Right lobe of liver (tissue), 6 donors: ENCODE results near the gene C2CD4C. TPM values are rescaled to one million over a fixed set of nuclear protein-coding genes. Genes with fewer than 3 reads are reported as not detected.
"Not testable (repeated sequence)": the region's sequence is repeated elsewhere in the genome, so short reads cannot be mapped to it uniquely, and the experiment has no call there.

Source experiments
- ATAC-seq, 4 donors: fragments of 200-7000 bp; cut with Tn5 transposase; one replicate each; pipeline ENCODE4 v1.9.1; 2020; ENCODE audit warnings: mild to moderate bottlenecking in 4 of 4, moderate library complexity in 4 of 4
- DNase-seq, 3 donors: peaks; one replicate each; pipeline ENCODE4 v3.0.0-alpha.2; 2020
- H3K27ac ChIP-seq, 3 donors: fragments of 200-600 bp; one replicate each; pipeline ENCODE4 v1.8.0; 2022
- H3K27me3 ChIP-seq, 2 donors: fragments of 200-600 bp; one replicate each; pipeline ENCODE4 v1.8.0; 2022
- H3K36me3 ChIP-seq, 4 donors: fragments of 200-600 bp; sonication (generic) in 1 of 4; one replicate each; pipeline versions ENCODE4 v1.5.1 to v1.8.0; 2017 to 2022; ENCODE audit warnings: control low read depth in 1 of 4
- H3K4me1 ChIP-seq, 4 donors: fragments of 200-600 bp; sonication (generic) in 1 of 4; one replicate each; pipeline versions ENCODE4 v1.5.1 to v1.8.0; 2017 to 2022; ENCODE audit warnings: control low read depth in 1 of 4
- H3K4me3 ChIP-seq, 3 donors: fragments of 200-600 bp; one replicate each; pipeline ENCODE4 v1.8.0; 2022
- H3K9me3 ChIP-seq, 4 donors: fragments of 200-600 bp; sonication (generic) in 1 of 4; one replicate each; pipeline versions ENCODE4 v1.5.1 to v1.8.0; 2017 to 2022; ENCODE audit warnings: control low read depth in 1 of 4
- POLR2A ChIP-seq: fragments of 450-650 bp; IDR thresholded peaks from one replicate; pipeline ENCODE4 v1.6.1; 2017; ENCODE audit warnings: antibody characterized with exemption, mild to moderate bottlenecking
- WGBS: methylation state at CpG from one replicate; pipeline ENCODE4 v1.1.6; 2018; ENCODE audit warnings: low coverage, low lambda C conversion rate; ENCODE audit not compliant: insufficient coverage; ENCODE audit errors: missing lambda C conversion rate; 5-methylcytosine and 5-hydroxymethylcytosine counted together
- intact Hi-C, 2 donors: fragments of 100-400 bp; cut with DNase I; formaldehyde crosslinking; loops; one replicate each; pipeline versions ENCODE4 v1.11.2 to v1.14.1; 2022
- small RNA-seq, 2 experiments: library from RNA; depleted of rRNA; stranded (forward); fragments of <200 nt; gene quantifications; one replicate each; pipeline ENCODE3, GENCODE V24; 2016
- total RNA-seq, 6 experiments: library from RNA; depleted of rRNA in 2 of 6; stranded (reverse); fragments of >200 nt in 2 of 6; fragmentation: NEBNext Ultra II Directional in 3 of 6; extraction: Animal tissue kit (Norgen Biotek cat#: 25700) in 3 of 6; gene quantifications; one replicate each; pipeline versions ENCODE4 v1.1.0 to v1.2.4, GENCODE V29; 2016 to 2023
- TF ChIP-seq, protein P1 (sequence below), 4 donors: fragments of 200-600 bp in 3 of 4; fragments of 450-650 bp in 1 of 4; IDR thresholded peaks; one replicate each; pipeline versions ENCODE4 v1.5.1 to v1.8.0; 2016 to 2022; ENCODE audit warnings: antibody characterized with exemption in 4 of 4, mild to moderate bottlenecking in 2 of 4
- donor health status: DM: no; HTN: yes; CAD: no.
- donor health status: DM: no; HTN: no; CAD: no.
- donor health status: DM: no; HTN: no; CAD: no.
- donor health status: DM: no; HTN: yes; CAD: no.
- donor health status: DM: no; HTN: yes; CAD: no.

C2CD4C gene
- total RNA-seq, 6 experiments from 2014 or later: 0.12 to 2.0 (median 0.44) TPM

DNA sequence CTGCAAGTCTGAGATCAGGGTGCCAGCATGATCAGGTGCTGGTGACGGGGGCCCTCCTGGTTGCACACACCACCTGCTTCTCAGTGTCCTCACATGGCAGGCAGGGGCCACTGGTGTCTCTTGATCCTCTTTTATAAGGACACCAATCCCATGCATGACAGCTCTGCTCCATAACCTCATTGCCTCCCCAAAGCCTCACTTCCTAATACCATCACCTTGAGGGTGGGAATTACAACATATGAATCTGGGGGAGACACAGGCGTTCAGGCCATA lies 49.4 kb downstream of the C2CD4C start:
- intact Hi-C loops: no loop called here
- Histone ChIP-seq H3K4me1 (no peaks in the 10 kb centered on the region), H3K4me3 (no peak overlapping the region), H3K27me3 (no peaks in the 10 kb centered on the region), H3K9me3 (no peaks in the 10 kb centered on the region), H3K27ac (no peak overlapping the region), H3K36me3 (no peaks in the 10 kb centered on the region)
- DNase-seq: no peak
- ATAC-seq: no peak
- TF ChIP-seq POLR2A: no peak
- TF ChIP-seq, protein P1, sequence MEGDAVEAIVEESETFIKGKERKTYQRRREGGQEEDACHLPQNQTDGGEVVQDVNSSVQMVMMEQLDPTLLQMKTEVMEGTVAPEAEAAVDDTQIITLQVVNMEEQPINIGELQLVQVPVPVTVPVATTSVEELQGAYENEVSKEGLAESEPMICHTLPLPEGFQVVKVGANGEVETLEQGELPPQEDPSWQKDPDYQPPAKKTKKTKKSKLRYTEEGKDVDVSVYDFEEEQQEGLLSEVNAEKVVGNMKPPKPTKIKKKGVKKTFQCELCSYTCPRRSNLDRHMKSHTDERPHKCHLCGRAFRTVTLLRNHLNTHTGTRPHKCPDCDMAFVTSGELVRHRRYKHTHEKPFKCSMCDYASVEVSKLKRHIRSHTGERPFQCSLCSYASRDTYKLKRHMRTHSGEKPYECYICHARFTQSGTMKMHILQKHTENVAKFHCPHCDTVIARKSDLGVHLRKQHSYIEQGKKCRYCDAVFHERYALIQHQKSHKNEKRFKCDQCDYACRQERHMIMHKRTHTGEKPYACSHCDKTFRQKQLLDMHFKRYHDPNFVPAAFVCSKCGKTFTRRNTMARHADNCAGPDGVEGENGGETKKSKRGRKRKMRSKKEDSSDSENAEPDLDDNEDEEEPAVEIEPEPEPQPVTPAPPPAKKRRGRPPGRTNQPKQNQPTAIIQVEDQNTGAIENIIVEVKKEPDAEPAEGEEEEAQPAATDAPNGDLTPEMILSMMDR (IDR thresholded peaks at IDR 0.05): no peak
- 67% methylated on average over 1 of the region's 2 CpGs for whole genome bisulfite sequencing

DNA sequence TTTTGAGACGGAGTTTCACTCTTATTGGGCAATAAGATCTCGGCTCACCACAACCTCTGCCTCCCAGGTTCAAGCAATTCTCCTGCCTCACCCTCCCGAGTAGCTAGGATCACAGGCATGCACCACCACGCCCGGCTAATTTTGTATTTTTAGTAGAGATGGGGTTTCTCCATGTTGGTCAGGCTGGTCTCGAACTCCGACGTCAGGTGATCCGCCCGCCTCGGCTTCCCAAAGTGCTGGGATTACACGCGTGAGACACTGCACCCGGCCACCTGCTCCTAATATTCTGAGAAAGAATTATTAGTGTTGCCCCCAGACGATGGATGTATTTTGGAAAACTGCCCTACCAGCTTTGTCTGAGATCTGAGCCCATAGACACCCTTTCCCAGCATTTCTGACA lies 53.4 kb downstream of the C2CD4C start:
- intact Hi-C loops, ATAC-seq, H3K4me1 ChIP-seq, H3K27ac ChIP-seq, H3K4me3 ChIP-seq, H3K36me3 ChIP-seq, H3K27me3 ChIP-seq, H3K9me3 ChIP-seq: not testable (repeated sequence)
- WGBS: 74% methylated on average over 12 of the region's 15 CpGs
- peak in 1 of 3 donors; percentile 21 for DNase-seq

Small RNA genes within 50 kb of the gene (small RNA-seq; reads per million reads assigned to genes)
- gene RNA5SP462: 0 reads per million in 2 experiments

Other genes starting within 250 kb of the C2CD4C start
- 1 to 10 TPM in 5 of 6 experiments, under 1 TPM in 1; 0.83 to 2.7 (median 1.8) TPM for gene PLPP2, start 117.7 kb downstream of the C2CD4C start, total RNA-seq
- 1 to 10 TPM; 3.1 to 7.3 (median 4.5) TPM for gene MIER2, start 64.4 kb downstream of the C2CD4C start, total RNA-seq
- gene SHC2, start 51.9 kb upstream of the C2CD4C start, total RNA-seq: 10 to 100 TPM; 48.4 to 69.9 (median 59.1) TPM
- under 1 TPM; 0.11 to 0.69 (median 0.31) TPM for gene MADCAM1, start 87.3 kb upstream of the C2CD4C start, total RNA-seq
- gene TPGS1, start 98.3 kb upstream of the C2CD4C start, total RNA-seq: 10 to 100 TPM in 3 of 6 experiments, 1 to 10 TPM in 3; 8.2 to 42.2 (median 10.3) TPM
- 10 to 100 TPM; 44.8 to 81.8 (median 49.5) TPM for gene CDC34, start 122.6 kb upstream of the C2CD4C start, total RNA-seq
- under 1 TPM in 3 of 6 experiments, not detected in 3; 0.59 to 0.95 (median 0.74) TPM for gene GZMM, start 134.9 kb upstream of the C2CD4C start, total RNA-seq
- gene BSG, start 163.4 kb upstream of the C2CD4C start, total RNA-seq: 100 to 1,000 TPM in 4 of 6 experiments, 10 to 100 TPM in 2; 88.6 to 369 (median 124) TPM
- gene HCN2, start 180.7 kb upstream of the C2CD4C start, total RNA-seq: under 1 TPM in 5 of 6 experiments, not detected in 1; 0.05 to 0.27 (median 0.09) TPM
- 10 to 100 TPM; 25.9 to 42.9 (median 33.3) TPM for gene POLRMT, start 224.4 kb upstream of the C2CD4C start, total RNA-seq
- under 1 TPM in 1 of 6 experiments, not detected in 5; 0.15 TPM for gene FGF22, start 230.7 kb upstream of the C2CD4C start, total RNA-seq